ENCODE data around the gene WDR88.

WDR88 gene

DNA sequence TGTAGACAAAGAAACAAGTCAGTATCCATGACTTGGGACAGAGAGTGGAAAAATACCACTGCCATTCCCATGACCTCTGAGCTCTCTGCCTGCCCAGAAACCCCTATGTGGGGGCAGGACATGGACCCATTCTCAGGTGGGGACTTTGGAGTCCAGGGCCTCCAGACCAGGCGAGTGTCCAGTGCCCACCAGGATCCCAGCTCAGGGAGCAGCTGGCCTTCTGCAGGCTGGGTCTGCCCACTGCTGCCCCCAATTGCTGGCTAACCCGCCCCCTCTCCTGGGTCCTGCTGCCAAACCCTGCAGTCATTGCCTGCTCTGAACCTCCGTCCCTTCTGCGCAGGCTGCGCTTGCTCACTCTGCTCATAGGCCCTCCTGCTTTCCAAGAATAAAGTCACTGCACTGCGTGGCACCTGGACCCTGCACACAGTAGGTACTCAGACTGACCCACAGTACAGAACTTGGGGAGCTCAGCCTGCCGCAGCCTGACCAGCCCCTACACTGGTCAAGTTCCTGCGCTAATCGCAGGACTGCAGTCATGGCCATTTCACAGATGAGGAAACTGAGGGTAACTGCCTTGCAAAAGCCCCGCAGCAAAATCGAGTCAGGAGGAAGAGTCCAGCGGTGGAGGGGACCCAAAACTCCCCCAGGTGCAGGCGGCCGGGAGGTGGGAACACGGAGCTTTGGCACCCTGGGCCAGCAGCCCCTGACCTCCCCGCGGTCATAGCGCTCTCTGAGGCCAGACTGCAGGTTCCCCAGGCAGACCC lies 93.0 kb downstream of the WDR88 start:
- DNase-seq (ENCODE audit: insufficient read length, low spot score) (no peak), FAIRE-seq (no peak)
- TF ChIP-seq TAF1 (IDR thresholded peaks at IDR 0.05; ENCODE audit: low read depth, low read length) = no peak
- TF ChIP-seq POLR2AphosphoS5 (IDR thresholded peaks at IDR 0.05; ENCODE audit: low read depth, low read length) = no peak
- TF ChIP-seq POU2F2 (IDR thresholded peaks at IDR 0.05; ENCODE audit: low read depth, low read length) = no peak
- no peak for TF ChIP-seq POLR2A (IDR thresholded peaks at IDR 0.05; ENCODE audit: low read depth, low read length)
- no peak for TF ChIP-seq PAX5 (IDR thresholded peaks at IDR 0.05; ENCODE audit: insufficient read depth, low read length, severe bottlenecking)
- no peak for TF ChIP-seq SPI1 (IDR thresholded peaks at IDR 0.05; ENCODE audit: low read depth, low read length)

All from GM12891 (cell line).